ENCODE results near the gene GARIN5B. TPM values are rescaled to one million over a fixed set of nuclear protein-coding genes. Genes with fewer than 3 reads are reported as not detected.

Gene GARIN5B
- total RNA-seq, 3 donors from 2014 or later = not detected

DNA sequence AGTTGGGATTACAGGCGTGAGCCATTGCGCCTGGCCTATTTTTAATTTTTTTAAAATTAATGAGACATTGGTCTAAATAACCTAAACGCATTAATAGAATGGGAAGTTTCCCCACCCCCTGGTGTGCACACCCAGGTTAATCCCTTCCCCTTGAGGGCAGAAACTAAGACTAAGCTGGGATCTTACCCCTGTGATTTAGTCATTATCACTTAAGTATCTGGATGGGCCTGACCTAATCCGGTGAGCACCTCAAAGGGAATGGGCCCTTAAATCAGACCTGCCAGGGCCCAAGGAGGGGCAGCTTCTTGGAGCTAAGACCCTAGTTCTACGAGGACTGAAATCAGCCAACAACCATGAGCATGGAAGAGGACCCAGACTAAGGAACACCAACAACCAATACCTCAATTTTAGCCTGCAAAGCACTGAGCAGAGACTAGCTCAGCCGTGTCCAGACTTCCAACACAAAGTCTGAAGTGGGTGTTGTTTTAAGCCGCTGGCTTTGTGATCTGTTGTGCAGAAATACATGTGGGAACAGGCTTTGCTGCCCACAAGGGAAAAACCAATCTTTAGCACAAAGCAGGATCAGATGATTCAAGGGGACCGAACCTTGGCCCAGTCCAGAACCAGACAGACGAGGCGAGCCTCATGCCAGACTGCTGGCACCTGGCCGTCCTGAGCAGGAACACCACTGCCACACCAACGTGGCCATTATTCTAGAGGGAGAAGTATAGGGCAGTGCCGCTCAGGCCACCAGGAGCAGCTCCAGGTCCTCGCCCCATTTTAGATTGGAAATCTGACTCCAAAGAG, 37.4 kb upstream of the GARIN5B start:
- TF ChIP-seq, protein P1, sequence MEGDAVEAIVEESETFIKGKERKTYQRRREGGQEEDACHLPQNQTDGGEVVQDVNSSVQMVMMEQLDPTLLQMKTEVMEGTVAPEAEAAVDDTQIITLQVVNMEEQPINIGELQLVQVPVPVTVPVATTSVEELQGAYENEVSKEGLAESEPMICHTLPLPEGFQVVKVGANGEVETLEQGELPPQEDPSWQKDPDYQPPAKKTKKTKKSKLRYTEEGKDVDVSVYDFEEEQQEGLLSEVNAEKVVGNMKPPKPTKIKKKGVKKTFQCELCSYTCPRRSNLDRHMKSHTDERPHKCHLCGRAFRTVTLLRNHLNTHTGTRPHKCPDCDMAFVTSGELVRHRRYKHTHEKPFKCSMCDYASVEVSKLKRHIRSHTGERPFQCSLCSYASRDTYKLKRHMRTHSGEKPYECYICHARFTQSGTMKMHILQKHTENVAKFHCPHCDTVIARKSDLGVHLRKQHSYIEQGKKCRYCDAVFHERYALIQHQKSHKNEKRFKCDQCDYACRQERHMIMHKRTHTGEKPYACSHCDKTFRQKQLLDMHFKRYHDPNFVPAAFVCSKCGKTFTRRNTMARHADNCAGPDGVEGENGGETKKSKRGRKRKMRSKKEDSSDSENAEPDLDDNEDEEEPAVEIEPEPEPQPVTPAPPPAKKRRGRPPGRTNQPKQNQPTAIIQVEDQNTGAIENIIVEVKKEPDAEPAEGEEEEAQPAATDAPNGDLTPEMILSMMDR (IDR thresholded peaks at IDR 0.05) = no peak
- Histone ChIP-seq H3K4me3 (no peak overlapping the region), H3K36me3 (ENCODE audit: low read depth) (no peaks in the 10 kb centered on the region), H3K9me3 (no peaks in the 10 kb centered on the region), H3K4me1 (ENCODE audit: low read depth) (no peaks in the 10 kb centered on the region)
- intact Hi-C loops (cut with DNase I, micrococcal nuclease) = no loop called here
- ATAC-seq (no peak), DNase-seq (no peak)

DNA sequence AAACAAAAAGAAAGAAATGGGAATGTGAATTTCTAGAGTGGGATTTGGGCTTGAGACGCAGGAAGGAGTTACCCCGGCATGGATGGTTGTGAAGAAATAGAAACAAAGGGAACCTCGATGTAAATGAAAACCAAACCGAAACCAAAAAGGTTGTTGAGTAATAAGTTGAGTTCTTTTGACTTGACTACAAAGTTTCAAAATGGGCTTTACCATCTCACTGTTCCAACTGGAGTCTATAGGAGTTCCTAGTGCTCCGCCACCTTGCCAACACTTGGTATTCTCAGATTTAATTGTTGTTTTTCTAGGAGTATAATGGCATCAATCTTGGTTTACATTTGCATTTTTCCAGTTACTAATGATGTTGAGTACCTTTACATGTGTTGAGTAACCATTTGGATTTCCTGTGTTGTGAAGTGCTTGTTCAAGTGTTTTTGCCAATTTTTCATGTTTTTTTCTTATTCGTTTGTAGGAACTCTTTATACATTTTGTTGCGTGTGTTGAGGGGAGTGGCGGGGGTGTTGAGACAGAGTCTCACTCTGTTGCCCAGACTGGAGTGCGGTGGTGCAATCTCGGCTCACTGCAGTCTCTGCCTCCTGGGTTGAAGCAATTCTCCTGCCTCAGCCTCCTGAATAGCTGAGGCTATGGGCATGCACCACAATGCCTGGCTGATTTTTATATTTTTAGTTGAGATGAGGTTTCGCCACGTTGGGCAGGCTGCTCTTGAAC, 35.3 kb upstream of the GARIN5B start:
- Histone ChIP-seq H3K9me3 (no peaks in the 10 kb centered on the region), H3K36me3 (ENCODE audit: low read depth) (no peaks in the 10 kb centered on the region), H3K4me3 (no peak overlapping the region), H3K4me1 (ENCODE audit: low read depth) (no peaks in the 10 kb centered on the region)
- DNase-seq (no peak), ATAC-seq (no peak)
- intact Hi-C loops (cut with DNase I, micrococcal nuclease) = no loop called here
- TF ChIP-seq, protein P1 (IDR thresholded peaks at IDR 0.05) = no peak

GRCh38 chr19:55392820-55393761, 30.0 kb upstream of the GARIN5B start:
- TF ChIP-seq, protein P1 (IDR thresholded peaks at IDR 0.05) = no peak
- no peak for ATAC-seq
- Histone ChIP-seq H3K4me1 (ENCODE audit: low read depth) (peaks cover 9% of the 10 kb centered on the region), H3K36me3 (ENCODE audit: low read depth) (no peaks in the 10 kb centered on the region), H3K9me3 (no peaks in the 10 kb centered on the region), H3K4me3 (no peak overlapping the region)
- intact Hi-C loops (cut with DNase I, micrococcal nuclease) = no loop called here
- no peak for DNase-seq

DNA sequence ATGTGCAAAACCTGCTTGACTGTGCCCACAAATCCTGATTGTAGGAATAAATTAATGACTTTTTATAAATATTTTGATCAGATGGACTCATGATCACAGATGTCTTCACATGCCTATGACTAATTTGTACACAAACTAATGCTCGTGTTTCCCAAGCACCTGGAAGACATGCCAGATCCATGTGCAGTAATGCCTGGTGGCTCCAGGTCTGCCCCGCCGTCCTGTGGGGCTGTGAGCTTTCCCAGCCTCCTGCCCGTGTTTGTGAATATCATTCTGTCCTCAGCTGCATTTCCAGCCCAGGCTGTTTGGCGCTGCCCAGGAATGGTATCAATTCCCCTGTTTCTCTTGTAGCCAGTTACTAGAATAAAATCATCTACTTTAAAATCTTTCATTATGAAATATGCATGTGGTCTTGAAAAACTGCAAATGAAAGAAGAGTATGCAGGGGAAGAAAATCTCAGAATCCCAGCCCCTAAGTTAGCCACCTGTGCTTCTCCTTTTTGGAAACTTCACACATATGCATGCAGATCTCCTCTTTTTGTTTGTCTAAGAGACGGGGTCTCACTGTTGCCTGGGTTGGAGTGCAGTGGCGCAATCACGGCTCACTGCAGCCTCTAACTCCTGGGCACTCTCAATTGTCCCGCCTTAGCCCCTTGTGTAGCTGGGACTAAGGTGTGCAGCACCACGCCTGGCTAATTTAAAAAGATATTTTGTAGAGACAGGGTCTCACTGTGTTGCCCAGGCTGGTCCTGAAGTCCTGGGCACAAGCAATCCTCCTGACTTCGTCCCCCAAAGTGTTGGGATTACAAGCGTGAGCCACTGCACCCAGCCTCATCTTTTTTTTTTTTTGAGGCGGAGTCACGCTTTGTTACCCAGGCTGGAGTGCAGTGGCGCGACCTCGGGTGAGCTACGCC, 28.9 kb upstream of the GARIN5B start:
- intact Hi-C loops (cut with DNase I, micrococcal nuclease) = no loop called here
- Histone ChIP-seq H3K4me3 (no peak overlapping the region), H3K36me3 (ENCODE audit: low read depth) (no peaks in the 10 kb centered on the region), H3K9me3 (no peaks in the 10 kb centered on the region), H3K4me1 (ENCODE audit: low read depth) (peaks cover 20% of the 10 kb centered on the region)
- TF ChIP-seq, protein P1 (IDR thresholded peaks at IDR 0.05) = no peak
- no peak for ATAC-seq
- no peak for DNase-seq

Data from mucosa of descending colon (tissue), 3 donors.